ENCODE data around the gene CYP26C1.

- no peak for TF ChIP-seq CTCF (conservative IDR thresholded peaks at IDR 0.05)
- TF ChIP-seq ZFX (IDR thresholded peaks at IDR 0.05), result no peak
Measured at GRCh38 chr10:93076871-93077270, 16.3 kb downstream of the CYP26C1 start.

All from C4-2B (cell line).